ENCODE measurements around the gene DGKI. TPM values are rescaled to one million over a fixed set of nuclear protein-coding genes. Genes with fewer than 3 reads are reported as not detected.

DGKI gene
- total RNA-seq, 4 donors from 2014 or later = 0.64 to 1.2 (median 1.00) TPM; not detected in 1

DNA sequence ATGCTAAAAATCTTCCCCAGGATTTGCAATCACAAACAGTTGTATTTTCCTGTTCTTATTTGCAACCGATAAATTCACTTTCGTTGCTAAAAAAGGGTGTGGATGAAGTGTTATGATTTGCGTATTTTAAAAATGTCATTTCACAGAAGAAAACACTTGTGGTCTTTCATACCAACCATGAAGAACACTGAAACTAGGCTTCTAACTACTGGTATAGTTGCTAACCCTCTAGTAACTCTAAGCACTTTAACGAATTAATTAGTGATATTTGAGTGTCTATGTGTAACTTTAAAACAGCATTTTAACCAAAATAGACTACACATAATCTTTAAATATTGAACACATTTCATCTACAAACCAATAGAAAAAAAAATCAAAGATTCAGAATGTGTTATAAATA lies 315.1 kb downstream of the DGKI start:
- no peaks in the 10 kb centered on the region for H3K27me3 ChIP-seq
- H3K4me3 ChIP-seq = no peak overlapping the region
- H3K9me3 ChIP-seq = no peaks in the 10 kb centered on the region
- H3K27ac ChIP-seq = no peak overlapping the region
- H3K36me3 ChIP-seq = no peaks in the 10 kb centered on the region
- intact Hi-C loops (cut with DNase I; ENCODE audit: low total_unique reads) (no loop called here), in situ Hi-C loops (cut with MboI; ENCODE audit: low pct_ligation_motif_present in 1 of 4, low pct_unique_long_range_greater_than_20kb in 1 of 4, low sequenced_read_pairs in 3 of 4) (no loop called here)
- TF ChIP-seq EP300 (IDR thresholded peaks at IDR 0.05; ENCODE audit: low read depth) (no peak), CTCF (IDR thresholded peaks at IDR 0.05) (no peak)
- H3K4me1 ChIP-seq = no peaks in the 10 kb centered on the region
- no peak for DNase-seq
- 81 to 84% methylated on average over 4 of the region's 4 CpGs for WGBS, 2 donors (ENCODE audit: low coverage in 1 of 2)

- Histone ChIP-seq H3K27me3 (no peaks in the 10 kb centered on the region), H3K4me1 (no peaks in the 10 kb centered on the region), H3K9me3 (no peaks in the 10 kb centered on the region), H3K27ac (no peak overlapping the region), H3K4me3 (no peak overlapping the region), H3K36me3 (no peaks in the 10 kb centered on the region)
- no peak for DNase-seq
- TF ChIP-seq POLR2A (IDR thresholded peaks at IDR 0.05) (no peak), POLR2AphosphoS5 (IDR thresholded peaks at IDR 0.05) (no peak), CTCF (IDR thresholded peaks at IDR 0.05) (no peak), EP300 (IDR thresholded peaks at IDR 0.05; ENCODE audit: low read depth) (no peak)
- intact Hi-C loops (cut with DNase I; ENCODE audit: low total_unique reads) (no loop called here), in situ Hi-C loops (cut with MboI; ENCODE audit: low pct_ligation_motif_present in 1 of 4, low pct_unique_long_range_greater_than_20kb in 1 of 4, low sequenced_read_pairs in 3 of 4) (no loop called here)
- WGBS, 2 donors (ENCODE audit: low coverage in 1 of 2) = 40 to 58% methylated on average over 2 of the region's 2 CpGs
Measured at GRCh38 chr7:137527634-137528033, 319.1 kb downstream of the DGKI start.

DNA sequence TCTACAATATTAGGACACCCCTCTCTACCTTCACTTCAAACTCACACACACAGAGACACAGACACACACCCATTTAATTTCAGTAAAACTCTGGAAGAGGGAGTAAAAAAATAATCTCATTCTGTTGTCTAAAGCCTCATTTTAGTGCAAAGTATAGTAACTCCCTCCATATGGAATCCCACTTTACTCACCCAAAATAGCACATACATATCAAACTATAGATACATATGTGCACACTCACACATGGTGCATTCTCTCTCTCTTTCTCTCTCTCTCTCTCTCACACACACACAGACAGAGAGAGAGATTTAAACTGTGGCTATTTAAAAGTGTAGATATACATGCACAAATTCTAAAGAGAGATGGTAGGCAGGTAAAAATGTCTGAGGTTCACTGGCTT lies 323.6 kb downstream of the DGKI start:
- no peaks in the 10 kb centered on the region for H3K27me3 ChIP-seq
- H3K27ac ChIP-seq = no peak overlapping the region
- DNase-seq = no peak
- intact Hi-C loops (cut with DNase I; ENCODE audit: low total_unique reads) = no loop called here
- in situ Hi-C loops (cut with MboI; ENCODE audit: low pct_ligation_motif_present in 1 of 4, low pct_unique_long_range_greater_than_20kb in 1 of 4, low sequenced_read_pairs in 3 of 4) = no loop called here
- H3K36me3 ChIP-seq = no peaks in the 10 kb centered on the region
- no peaks in the 10 kb centered on the region for H3K9me3 ChIP-seq
- H3K4me1 ChIP-seq = no peaks in the 10 kb centered on the region
- no peak overlapping the region for H3K4me3 ChIP-seq
- TF ChIP-seq EP300 (IDR thresholded peaks at IDR 0.05; ENCODE audit: low read depth) = no peak
- no peak for TF ChIP-seq POLR2AphosphoS5 (IDR thresholded peaks at IDR 0.05)
- no peak for TF ChIP-seq CTCF (IDR thresholded peaks at IDR 0.05)
- TF ChIP-seq POLR2A (IDR thresholded peaks at IDR 0.05) = no peak

DNA sequence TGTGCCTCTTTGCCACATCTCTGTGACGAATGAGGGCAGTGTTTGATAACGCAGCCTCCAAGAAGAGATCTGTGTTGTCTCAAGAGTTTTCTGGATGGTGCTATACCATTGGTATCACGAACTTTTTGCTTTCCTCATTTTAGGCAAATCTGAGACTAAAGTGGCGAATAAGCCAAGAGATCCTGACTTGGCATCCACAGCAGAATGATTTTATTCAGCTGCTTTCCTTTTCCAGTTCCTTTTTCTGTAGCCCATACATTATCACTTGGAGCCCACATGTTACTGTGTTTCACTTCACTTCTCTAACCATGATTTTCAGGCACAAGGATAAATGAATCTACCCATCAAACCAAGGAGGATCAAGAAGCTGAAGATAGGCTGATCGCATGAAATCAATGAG lies 325.3 kb downstream of the DGKI start:
- WGBS, 2 donors (ENCODE audit: low coverage in 1 of 2) = 84 to 86% methylated on average over 5 of the region's 5 CpGs
- intact Hi-C loops (cut with DNase I; ENCODE audit: low total_unique reads) = no loop called here
- no peaks in the 10 kb centered on the region for H3K4me1 ChIP-seq

More for the DNA sequence above, 325.3 kb downstream of the DGKI start:
- H3K27me3 ChIP-seq = no peaks in the 10 kb centered on the region
- in situ Hi-C loops (cut with MboI; ENCODE audit: low pct_ligation_motif_present in 1 of 4, low pct_unique_long_range_greater_than_20kb in 1 of 4, low sequenced_read_pairs in 3 of 4) = no loop called here
- TF ChIP-seq POLR2A (IDR thresholded peaks at IDR 0.05) (no peak), EP300 (IDR thresholded peaks at IDR 0.05; ENCODE audit: low read depth) (no peak), POLR2AphosphoS5 (IDR thresholded peaks at IDR 0.05) (no peak), CTCF (IDR thresholded peaks at IDR 0.05) (no peak)
- no peak overlapping the region for H3K4me3 ChIP-seq
- no peak for DNase-seq
- no peaks in the 10 kb centered on the region for H3K9me3 ChIP-seq
- no peak overlapping the region for H3K27ac ChIP-seq
- no peaks in the 10 kb centered on the region for H3K36me3 ChIP-seq
